ENCODE data around the gene ST7. TPM values are rescaled to one million over a fixed set of nuclear protein-coding genes. Genes with fewer than 3 reads are reported as not detected.

The ST7 gene
- total RNA-seq, 2 experiments from 2014 or later: 9.6 to 10.7 TPM

DNA sequence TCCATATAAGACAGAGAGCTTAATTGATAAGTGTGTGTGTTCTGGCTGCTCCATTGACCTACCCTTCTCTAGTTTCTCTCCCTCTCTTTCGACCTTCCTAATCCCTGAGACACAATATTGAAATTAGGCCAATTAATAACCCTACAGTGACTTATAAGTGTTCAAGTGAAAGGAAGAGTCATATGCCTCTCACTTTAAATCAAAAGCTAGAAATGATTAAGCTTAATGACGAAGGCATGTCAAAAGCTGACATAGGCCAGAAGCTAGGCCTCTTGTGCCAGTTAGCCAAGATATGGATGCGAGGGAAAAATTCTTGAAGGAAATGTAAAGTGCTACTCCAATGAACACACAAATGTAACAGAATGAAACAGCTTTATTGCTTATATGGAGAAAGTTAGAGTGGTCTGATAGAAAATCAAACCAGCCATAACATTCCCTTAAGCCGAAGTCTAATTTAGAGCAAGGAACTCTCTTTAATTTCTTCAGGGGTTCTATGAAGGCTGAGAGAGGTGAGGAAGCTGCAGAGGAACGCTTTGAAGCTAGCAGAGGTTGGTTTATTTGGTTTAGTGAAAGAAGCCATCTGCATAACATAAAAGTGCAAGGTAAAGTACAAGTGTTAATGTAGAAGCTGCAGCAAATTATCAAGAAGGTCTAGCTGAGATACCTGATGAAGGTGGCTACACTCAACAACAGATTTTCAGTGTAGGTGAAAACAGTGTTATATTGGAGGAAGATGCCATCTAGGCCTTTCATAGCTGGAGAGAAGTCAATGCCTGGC, 53.8 kb downstream of the ST7 start:
- ChIA-PET CTCF (ENCODE audit: unreplicated experiment) (no interaction called here), POLR2A (interaction anchor here (0.6 to 1.1 kb wide), 3 partner anchors 129 to 235 kb away, joined by 3 to 5 read pairs (median 3); no protein-coding TSS in a partner anchor)
- Histone ChIP-seq H3K4me1 (ENCODE audit: insufficient read depth, low read length, poor library complexity, severe bottlenecking) (no peaks in the 10 kb centered on the region), H3K9me3 (ENCODE audit: low read length) (no peaks in the 10 kb centered on the region), H3K79me2 (ENCODE audit: insufficient read depth, low read depth, low read length) (no peaks in the 10 kb centered on the region), H3K27ac (ENCODE audit: low read depth, low read length, poor library complexity, severe bottlenecking) (no peak overlapping the region), H4K20me1 (ENCODE audit: insufficient read depth, low read length) (peaks cover 7% of the 10 kb centered on the region; the same call in 1 of the 2 replicates), H3K4me2 (ENCODE audit: low read length) (no peak overlapping the region), H3K4me3 (ENCODE audit: low read depth, low read length, poor library complexity, severe bottlenecking) (no peak overlapping the region), H3K36me3 (ENCODE audit: insufficient read depth, low read length) (no peaks in the 10 kb centered on the region), H2AFZ (ENCODE audit: low read length) (no peak overlapping the region), H3K9me2 (ENCODE audit: insufficient read depth, low read length) (no peaks in the 10 kb centered on the region)
- DNase-seq (ENCODE audit: low spot score): no peak
- TF ChIP-seq EZH2phosphoT487 (IDR thresholded peaks at IDR 0.05; ENCODE audit: borderline replicate concordance, low read depth, low read length): no peak
- TF ChIP-seq CTCF (conservative IDR thresholded peaks at IDR 0.05; ENCODE audit: low read length): no peak
- BruUV-seq (replicated peaks): no TSS peak
- intact Hi-C loops (cut with micrococcal nuclease; ENCODE audit: unreplicated experiment): no loop called here

DNA sequence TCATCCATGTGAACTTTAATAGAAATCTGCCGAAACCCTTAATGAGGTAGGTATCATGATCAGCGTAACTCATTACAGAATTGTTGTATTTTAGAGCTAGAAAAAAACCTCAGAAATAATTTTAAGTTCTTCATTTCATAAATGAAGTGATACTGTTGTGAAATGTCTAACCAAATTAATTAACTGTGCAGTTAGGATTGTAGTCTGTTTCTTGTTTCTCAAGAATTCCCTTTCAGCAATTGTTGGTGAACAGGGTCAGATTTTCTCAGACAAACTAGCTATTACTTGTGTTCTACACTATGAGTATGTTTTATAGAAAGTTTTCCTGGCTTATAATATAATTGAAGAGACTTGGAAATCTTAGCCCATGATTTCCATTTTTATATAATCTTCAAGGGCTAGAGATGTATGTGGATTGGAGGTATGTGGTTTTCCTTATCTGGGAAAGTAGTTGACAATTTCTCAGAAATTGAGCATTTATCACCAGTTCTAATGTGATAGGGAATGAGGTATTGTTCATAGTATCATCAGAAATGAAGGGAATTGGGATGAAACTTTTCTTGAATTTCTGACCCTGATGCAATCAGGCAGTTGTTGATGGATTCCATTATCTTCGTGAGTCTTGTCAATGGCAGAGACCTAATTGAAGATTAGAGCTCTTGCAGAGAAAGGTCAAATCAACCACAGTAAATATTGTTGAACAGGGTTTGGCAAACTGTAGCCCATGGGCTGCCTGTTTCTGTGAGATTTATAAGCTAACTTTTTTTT, 55.0 kb downstream of the ST7 start:
- peaks cover 12% of the 10 kb centered on the region; the same call in 1 of the 2 replicates for H4K20me1 ChIP-seq (ENCODE audit: insufficient read depth, low read length)
- no peak overlapping the region for H3K4me2 ChIP-seq (ENCODE audit: low read length)
- ChIA-PET POLR2A (interaction anchor here (0.6 to 1.0 kb wide), 6 partner anchors 9 to 1256 kb away, joined by 3 to 5 read pairs (median 4); no protein-coding TSS in a partner anchor), CTCF (ENCODE audit: unreplicated experiment) (interaction anchor here (0.5 kb wide), 1 partner anchor 417 kb away, joined by 3 read pairs; no protein-coding TSS in a partner anchor)
- H2AFZ ChIP-seq (ENCODE audit: low read length): no peak overlapping the region
- DNase-seq (ENCODE audit: low spot score): no peak
- TF ChIP-seq CTCF (conservative IDR thresholded peaks at IDR 0.05; ENCODE audit: low read length) (no peak), EZH2phosphoT487 (IDR thresholded peaks at IDR 0.05; ENCODE audit: borderline replicate concordance, low read depth, low read length) (no peak)
- intact Hi-C loops (cut with micrococcal nuclease; ENCODE audit: unreplicated experiment): no loop called here
- H3K4me1 ChIP-seq (ENCODE audit: insufficient read depth, low read length, poor library complexity, severe bottlenecking): no peaks in the 10 kb centered on the region
- H3K4me3 ChIP-seq (ENCODE audit: low read depth, low read length, poor library complexity, severe bottlenecking): no peak overlapping the region
- H3K27ac ChIP-seq (ENCODE audit: low read depth, low read length, poor library complexity, severe bottlenecking): no peak overlapping the region
- no TSS peak for BruUV-seq (replicated peaks)
- no peaks in the 10 kb centered on the region for H3K79me2 ChIP-seq (ENCODE audit: insufficient read depth, low read depth, low read length)
- no peaks in the 10 kb centered on the region for H3K36me3 ChIP-seq (ENCODE audit: insufficient read depth, low read length)
- H3K9me3 ChIP-seq (ENCODE audit: low read length): no peaks in the 10 kb centered on the region
- H3K9me2 ChIP-seq (ENCODE audit: insufficient read depth, low read length): no peaks in the 10 kb centered on the region

All from OCI-LY7 (cell line).